Measurements from ENCODE around the gene PKN2. TPM values are rescaled to one million over a fixed set of nuclear protein-coding genes. Genes with fewer than 3 reads are reported as not detected.

Gene PKN2
- 40.1 and 58.8 TPM in 2 replicates for total RNA-seq (ENCODE audit: low replicate concordance)

GRCh38 chr1:88683541-88684481, at the start of gene PKN2:
Gene PKN2, plus strand, starts transcription at chr1:88684273. Its CDS starts 308 bp downstream, at chr1:88684581.
- TF ChIP-seq CTCF (IDR thresholded peaks at IDR 0.05; ENCODE audit: insufficient read depth, low read length) = peak; percentile 11
- peak; percentile 97 for DNase-seq (ENCODE audit: low read depth)
- H3K4me3 ChIP-seq (ENCODE audit: low read depth, low read length) = peak within 1 kb of the TSS; percentile 84

DNA sequence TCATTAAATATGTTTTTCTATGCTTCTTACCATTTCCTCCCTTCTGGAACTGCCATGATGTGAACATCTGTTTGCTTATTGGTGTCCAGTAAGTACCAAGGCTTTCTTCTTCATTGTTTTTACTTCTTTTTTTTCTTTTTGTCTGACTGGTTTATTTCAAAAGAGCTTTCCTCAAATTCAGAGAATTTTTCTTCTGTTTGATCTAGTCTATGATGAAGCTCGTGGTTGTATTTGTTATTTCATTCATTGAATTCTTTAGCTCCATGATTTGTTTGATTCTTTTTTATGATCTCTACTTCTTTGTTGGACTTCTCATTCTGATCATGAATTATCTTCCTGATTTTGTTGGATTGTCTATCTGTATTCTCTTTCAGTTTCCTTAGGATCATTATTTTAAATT, 49.5 kb upstream of the PKN2 start:
- no peak for TF ChIP-seq CTCF (IDR thresholded peaks at IDR 0.05; ENCODE audit: insufficient read depth, low read length)
- DNase-seq (ENCODE audit: low read depth) = no peak
- no peak overlapping the region for H3K4me3 ChIP-seq (ENCODE audit: low read depth, low read length)

DNA sequence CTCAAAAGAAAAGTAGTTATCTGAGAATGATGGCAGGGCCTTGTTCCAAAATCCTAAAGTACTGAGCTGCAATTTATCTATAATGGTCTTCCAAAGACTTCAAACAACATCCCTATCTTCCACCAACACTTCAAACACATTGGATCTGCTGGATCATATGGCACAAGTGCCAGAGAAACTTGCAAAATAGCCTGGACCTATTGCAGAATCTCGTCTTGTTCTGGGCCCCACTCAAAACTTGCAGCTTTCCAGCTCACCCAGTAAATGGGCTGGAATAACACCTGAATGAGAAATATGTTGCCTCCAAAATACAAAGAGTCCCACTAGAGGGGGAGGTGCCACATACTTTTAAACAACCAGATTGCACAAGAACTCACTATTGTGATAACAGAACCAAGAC, 44.0 kb upstream of the PKN2 start:
- DNase-seq (ENCODE audit: low read depth) = no peak
- no peak for TF ChIP-seq CTCF (IDR thresholded peaks at IDR 0.05; ENCODE audit: insufficient read depth, low read length)
- H3K4me3 ChIP-seq (ENCODE audit: low read depth, low read length) = no peak overlapping the region

DNA sequence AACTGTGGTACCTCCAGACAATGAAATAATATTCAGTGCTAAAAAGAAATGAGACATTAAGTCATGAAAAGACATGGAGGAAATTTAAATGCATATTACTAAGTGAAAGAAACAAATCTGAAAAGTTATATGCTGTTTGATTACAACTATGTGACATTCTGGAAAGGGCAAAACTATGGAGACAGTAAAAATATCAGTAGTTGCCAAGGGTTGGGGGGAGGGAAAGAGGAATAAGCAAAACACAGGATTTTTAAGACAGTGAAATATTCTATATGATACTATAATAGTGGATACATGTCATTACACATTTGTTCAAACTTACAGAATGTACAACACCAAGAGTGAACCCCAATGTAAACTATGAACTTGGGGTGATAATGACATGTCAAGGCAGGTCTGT, 38.2 kb upstream of the PKN2 start:
- TF ChIP-seq CTCF (IDR thresholded peaks at IDR 0.05; ENCODE audit: insufficient read depth, low read length) = no peak
- H3K4me3 ChIP-seq (ENCODE audit: low read depth, low read length) = no peak overlapping the region
- DNase-seq (ENCODE audit: low read depth) = no peak

DNA sequence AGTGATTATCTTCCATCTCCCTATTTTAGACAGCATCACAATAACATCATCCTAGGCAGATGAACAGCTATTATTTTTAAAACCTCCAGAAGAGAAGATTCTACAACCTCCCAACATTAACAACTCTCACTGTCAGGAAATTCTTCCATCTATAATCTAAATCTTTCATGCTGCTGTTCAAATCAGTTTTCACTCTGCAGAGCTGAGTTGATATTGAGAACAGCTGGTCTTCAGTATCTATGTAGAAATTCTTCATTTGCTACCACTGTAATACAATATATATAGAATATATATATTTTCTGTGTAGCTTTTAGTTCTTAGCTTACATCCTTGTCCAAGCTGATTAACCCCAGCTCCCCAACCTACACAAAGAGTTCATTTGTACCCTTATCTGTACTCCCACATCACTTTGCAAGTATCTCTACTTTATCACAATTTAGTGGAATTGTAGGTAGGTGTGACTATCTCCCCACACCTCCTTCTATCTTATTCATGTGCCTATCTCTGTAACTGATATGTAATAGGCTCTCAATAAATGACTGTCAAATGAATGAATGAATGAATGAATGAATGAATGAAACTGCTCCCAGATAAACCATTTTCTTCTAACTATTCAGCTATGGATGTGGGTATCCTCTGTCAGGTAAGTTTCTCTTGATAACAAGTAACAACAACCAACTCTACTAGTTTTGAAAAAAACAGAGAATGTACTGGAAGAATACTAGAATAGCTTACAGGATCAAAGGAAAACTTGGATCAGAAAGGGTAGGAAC, 37.4 kb upstream of the PKN2 start:
- DNase-seq (ENCODE audit: low read depth) = no peak
- no peak overlapping the region for H3K4me3 ChIP-seq (ENCODE audit: low read depth, low read length)
- no peak for TF ChIP-seq CTCF (IDR thresholded peaks at IDR 0.05; ENCODE audit: insufficient read depth, low read length)

- no peak overlapping the region for H3K4me3 ChIP-seq (ENCODE audit: low read depth, low read length)
- no peak for DNase-seq (ENCODE audit: low read depth)
- no peak for TF ChIP-seq CTCF (IDR thresholded peaks at IDR 0.05; ENCODE audit: insufficient read depth, low read length)
Observed at GRCh38 chr1:88647249-88647645, 36.8 kb upstream of the PKN2 start.

Measured in fibroblast of the aortic adventitia (primary cell).